Neural cell (in vitro differentiated cells): ENCODE data around the gene CD2AP. TPM values are rescaled to one million over a fixed set of nuclear protein-coding genes. Genes with fewer than 3 reads are reported as not detected.
A peak's percentile ranks its signal among the peaks of the same experiment; 100 is the strongest.

Source experiments
- H2AFZ ChIP-seq: fragments of 200-600, 300-800 bp; sonication (generic), shearing (Covaris generic); 2 replicates; pipeline ENCODE4 v1.6.0; 2014; ENCODE audit warnings: low read depth, mild to moderate bottlenecking, antibody characterized with exemption, low read length, moderate library complexity
- H3F3A ChIP-seq: fragments of 200-600 bp; shearing (Covaris generic); 2 replicates; pipeline ENCODE4 v1.6.1; 2016; ENCODE audit warnings: mild to moderate bottlenecking, moderate library complexity, mixed read lengths, antibody characterized with exemption, low read length; ENCODE audit not compliant: insufficient read depth, poor library complexity, severe bottlenecking
- H3K27ac ChIP-seq: fragments of 200-600, 300-800 bp; sonication (generic), shearing (Covaris generic); 2 replicates; pipeline ENCODE4 v1.5.1; 2014; ENCODE audit warnings: mild to moderate bottlenecking, low read length, moderate library complexity
- H3K27me3 ChIP-seq: fragments of 300-800, 200-600 bp; sonication (generic), shearing (Covaris generic); 2 replicates; pipeline ENCODE4 v1.6.0; 2014; ENCODE audit warnings: mild to moderate bottlenecking, low read depth, low read length, moderate library complexity; ENCODE audit not compliant: insufficient read depth
- H3K36me3 ChIP-seq: fragments of 300-800, 200-600 bp; sonication (generic), shearing (Covaris generic); 2 replicates; pipeline ENCODE4 v1.5.1; 2014; ENCODE audit warnings: mild to moderate bottlenecking, antibody characterized with exemption, low read length, moderate library complexity; ENCODE audit not compliant: insufficient read depth
- H3K4me2 ChIP-seq: fragments of 300-800, 200-600 bp; sonication (generic), shearing (Covaris generic); 2 replicates; pipeline ENCODE4 v1.6.0; 2014; ENCODE audit warnings: mild to moderate bottlenecking, low read length
- H3K4me3 ChIP-seq: fragments of 300-800, 200-600 bp; sonication (generic), shearing (Covaris generic); 2 replicates; pipeline ENCODE4 v1.5.1; 2014; ENCODE audit warnings: mild to moderate bottlenecking, low read length, moderate library complexity
- H3K79me2 ChIP-seq: fragments of 200-600 bp; shearing (Covaris generic); replicated peaks from 2 replicates; pipeline ENCODE4 v1.6.0; 2014; ENCODE audit warnings: mild to moderate bottlenecking, low read length, moderate library complexity; ENCODE audit not compliant: insufficient read depth
- H3K9ac ChIP-seq: fragments of 300-800, 200-600 bp; sonication (generic), shearing (Covaris generic); 2 replicates; pipeline ENCODE4 v1.6.1; 2016; ENCODE audit warnings: mild to moderate bottlenecking, low read length, mixed read lengths
- H3K9me2 ChIP-seq: fragments of 200-600 bp; shearing (Covaris generic); 2 replicates; pipeline ENCODE4 v1.6.1; 2016; ENCODE audit warnings: mild to moderate bottlenecking, low read length, mixed read lengths; ENCODE audit not compliant: insufficient read depth
- H3K9me3 ChIP-seq: fragments of 200-600, 300-800 bp; sonication (generic), shearing (Covaris generic); 2 replicates; pipeline ENCODE4 v1.6.1; 2016; ENCODE audit warnings: mild to moderate bottlenecking, mixed run types, low read length, moderate library complexity, mixed read lengths
- H4K20me1 ChIP-seq: fragments of 200-600 bp; shearing (Covaris generic); 2 replicates; pipeline ENCODE4 v1.6.1; 2016; ENCODE audit warnings: mild to moderate bottlenecking, mixed run types; ENCODE audit not compliant: insufficient read depth
- EP300 ChIP-seq: fragments of 450-650 bp; conservative IDR thresholded peaks from 2 replicates; pipeline ENCODE4 v1.6.1; 2014; ENCODE audit warnings: antibody characterized with exemption, mild to moderate bottlenecking, moderate library complexity; ENCODE audit not compliant: poor library complexity, severe bottlenecking
- EZH2 ChIP-seq: fragments of 200-600, 300-800 bp; shearing (Covaris generic), sonication (generic); IDR thresholded peaks from 2 replicates; pipeline ENCODE4 v1.6.1; 2014; ENCODE audit warnings: antibody characterized with exemption, low read length, borderline replicate concordance, mild to moderate bottlenecking; ENCODE audit not compliant: insufficient read depth, poor library complexity, severe bottlenecking
- MXI1 ChIP-seq: fragments of 450-650 bp; conservative IDR thresholded peaks from 2 replicates; pipeline ENCODE4 v1.6.1; 2014; ENCODE audit warnings: antibody characterized with exemption, mild to moderate bottlenecking; ENCODE audit not compliant: poor library complexity, severe bottlenecking
- POLR2AphosphoS5 ChIP-seq: IDR thresholded peaks from 2 replicates; pipeline ENCODE4 v1.6.1; 2012
- RAD21 ChIP-seq: fragments of 450-650 bp; conservative IDR thresholded peaks from 2 replicates; pipeline ENCODE4 v1.6.1; 2014; ENCODE audit warnings: antibody characterized with exemption, mild to moderate bottlenecking, moderate library complexity
- SMC3 ChIP-seq: fragments of 450-650 bp; conservative IDR thresholded peaks from 2 replicates; pipeline ENCODE4 v1.6.1; 2014; ENCODE audit warnings: antibody characterized with exemption, mild to moderate bottlenecking, moderate library complexity; ENCODE audit not compliant: poor library complexity
- TAF1 ChIP-seq: IDR thresholded peaks from 2 replicates; pipeline ENCODE4 v1.6.1; 2012; ENCODE audit warnings: low read depth
- polyA plus RNA-seq: library from polyadenylated mRNA; depleted of rRNA; stranded (reverse); fragments of >200 nt; gene quantifications from 2 replicates; pipeline ENCODE4 v1.2.3, GENCODE V29; 2014
- TF ChIP-seq, protein P1 (sequence below): IDR thresholded peaks from 2 replicates; pipeline ENCODE4 v1.6.1; 2012; ENCODE audit warnings: borderline replicate concordance
- TF ChIP-seq, protein P2 (sequence below): fragments of 450-650 bp; IDR thresholded peaks from 2 replicates; pipeline ENCODE4 v1.5.1; 2014; ENCODE audit warnings: antibody characterized with exemption, mild to moderate bottlenecking, moderate library complexity; ENCODE audit not compliant: poor library complexity, severe bottlenecking

CD2AP gene
- polyA plus RNA-seq, 1 donor from 2014 or later: 16.8 TPM

DNA sequence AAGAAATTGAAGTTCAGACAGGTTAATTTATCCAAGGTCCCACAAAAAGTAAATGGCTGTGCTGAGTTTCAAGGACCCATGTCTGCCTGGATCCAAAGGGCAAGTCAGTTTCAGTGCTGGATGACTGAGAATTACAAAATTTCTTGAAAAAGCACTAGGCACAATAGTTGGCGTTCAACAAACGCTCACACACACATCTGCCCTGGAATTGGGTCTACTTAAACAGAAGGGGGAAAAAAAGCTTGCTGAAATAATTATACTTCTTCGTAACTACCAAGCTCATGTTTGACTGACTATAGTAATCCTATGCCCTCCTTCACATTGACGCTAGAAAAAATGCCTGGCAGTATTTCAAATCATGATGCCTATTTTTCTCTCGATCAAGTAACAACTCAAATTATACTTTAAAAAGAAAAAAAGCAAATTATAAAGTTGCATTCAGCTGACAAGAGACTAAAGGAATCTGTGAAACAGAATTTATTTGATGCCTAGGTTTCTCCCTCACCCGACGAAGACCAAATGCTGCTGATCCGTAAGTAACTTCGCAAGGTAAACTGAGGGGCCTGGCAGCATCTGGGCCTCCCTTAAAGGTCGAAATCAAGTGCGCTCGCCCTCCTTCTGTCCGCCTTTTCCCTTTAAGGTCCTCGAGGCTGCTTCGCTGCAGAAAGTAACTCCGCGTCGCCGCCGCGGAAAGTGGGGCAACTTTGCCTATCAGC is 650 bp upstream of the CD2AP start:
- H2AFZ ChIP-seq: peak overlapping the region; percentile 74
- no peaks in the 10 kb centered on the region for H4K20me1 ChIP-seq
- no peaks in the 10 kb centered on the region for H3K9me2 ChIP-seq
- H3K36me3 ChIP-seq: no peaks in the 10 kb centered on the region
- peak overlapping the region; percentile 94 for H3K9ac ChIP-seq
- H3K27ac ChIP-seq: peak overlapping the region; percentile 87
- H3F3A ChIP-seq: peaks cover 3% of the 10 kb centered on the region
- no peak for TF ChIP-seq RAD21
- TF ChIP-seq MXI1: peak; percentile 18
- no peaks in the 10 kb centered on the region for H3K27me3 ChIP-seq
- H3K4me2 ChIP-seq: peak overlapping the region; percentile 89
- peaks cover 27% of the 10 kb centered on the region for H3K79me2 ChIP-seq
- no peaks in the 10 kb centered on the region for H3K9me3 ChIP-seq
- H3K4me3 ChIP-seq: peak overlapping the region; percentile 84

DNA sequence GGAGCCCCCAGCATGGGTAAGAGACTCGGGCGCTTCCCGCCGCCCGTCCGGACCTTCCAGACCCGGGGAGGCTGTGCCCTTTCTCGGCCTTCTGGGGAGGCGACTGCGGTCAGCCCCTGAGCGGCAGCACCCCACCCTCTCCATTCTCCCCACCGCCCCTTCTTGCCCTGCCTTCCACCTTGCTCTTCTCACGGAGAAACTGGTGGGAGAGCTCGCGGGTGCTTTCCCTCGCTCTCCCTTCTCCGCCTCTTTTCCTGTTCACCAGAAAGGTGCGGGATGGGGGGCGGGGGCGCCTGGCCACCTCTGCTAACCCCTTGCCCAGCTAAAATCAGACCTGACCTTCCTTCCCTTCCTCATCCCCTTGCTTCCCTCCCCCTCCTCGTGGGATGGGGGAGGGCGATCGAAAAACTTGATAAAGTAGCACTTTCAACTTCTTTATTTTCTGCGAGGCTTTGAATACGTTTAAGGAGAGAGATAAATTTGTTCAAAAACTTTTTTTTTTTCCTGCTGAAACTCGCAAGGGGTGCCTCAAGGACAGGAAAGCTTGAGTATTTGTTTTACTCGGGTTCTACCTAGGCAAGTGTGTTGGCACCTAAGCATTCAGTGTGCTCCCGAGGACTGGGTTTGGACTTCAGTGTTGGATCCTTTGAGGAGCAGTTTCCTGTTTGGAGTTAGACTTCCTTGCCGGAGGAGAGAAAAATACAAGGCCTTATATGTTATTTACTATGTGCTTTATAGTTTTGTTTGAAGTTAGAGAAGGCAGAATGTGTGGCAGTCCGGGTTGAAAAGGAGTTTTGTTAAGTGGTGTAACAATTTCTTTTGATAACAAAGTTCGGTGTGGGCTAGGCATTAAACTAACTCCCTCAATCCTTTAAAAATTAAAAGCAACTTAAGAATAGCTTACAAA is 897 bp downstream of the CD2AP start:
- H2AFZ ChIP-seq: peak overlapping the region; percentile 74
- TF ChIP-seq RAD21: no peak
- TF ChIP-seq MXI1: peak; percentile 35
- TF ChIP-seq POLR2AphosphoS5: no peak
- H4K20me1 ChIP-seq: no peaks in the 10 kb centered on the region
- H3K9ac ChIP-seq: peak overlapping the region; percentile 94
- no peaks in the 10 kb centered on the region for H3K27me3 ChIP-seq
- no peaks in the 10 kb centered on the region for H3K36me3 ChIP-seq
- H3F3A ChIP-seq: peaks cover 3% of the 10 kb centered on the region
- no peaks in the 10 kb centered on the region for H3K9me3 ChIP-seq
- H3K27ac ChIP-seq: peak overlapping the region; percentile 87
- H3K79me2 ChIP-seq: peaks cover 37% of the 10 kb centered on the region
- peak overlapping the region; percentile 84 for H3K4me3 ChIP-seq
- no peaks in the 10 kb centered on the region for H3K9me2 ChIP-seq
- H3K4me2 ChIP-seq: peak overlapping the region; percentile 50

DNA sequence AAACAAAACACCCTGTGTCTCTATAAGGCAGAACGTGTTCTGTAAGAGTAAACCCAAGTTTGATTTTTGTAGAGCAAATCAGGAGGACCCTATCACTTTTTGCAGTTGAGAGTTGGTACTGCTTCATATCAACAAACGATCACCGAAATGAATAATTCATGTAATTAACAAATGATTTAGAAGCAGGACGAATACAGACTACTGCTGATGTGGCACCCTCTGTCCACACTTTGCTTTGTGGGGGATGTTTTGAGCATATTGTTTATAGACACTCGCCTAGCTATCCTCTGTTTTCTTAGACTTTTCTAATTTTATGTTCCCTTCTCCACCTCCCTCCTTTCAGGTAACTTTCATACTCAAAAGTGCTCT is 1.5 kb downstream of the CD2AP start:
- no peaks in the 10 kb centered on the region for H3K36me3 ChIP-seq
- peak overlapping the region; percentile 50 for H3K4me2 ChIP-seq
- no peaks in the 10 kb centered on the region for H4K20me1 ChIP-seq
- peaks cover 3% of the 10 kb centered on the region for H3F3A ChIP-seq
- no peaks in the 10 kb centered on the region for H3K9me3 ChIP-seq
- no peak overlapping the region for H3K27ac ChIP-seq
- H2AFZ ChIP-seq: no peak overlapping the region
- no peaks in the 10 kb centered on the region for H3K9me2 ChIP-seq
- TF ChIP-seq, protein P1, sequence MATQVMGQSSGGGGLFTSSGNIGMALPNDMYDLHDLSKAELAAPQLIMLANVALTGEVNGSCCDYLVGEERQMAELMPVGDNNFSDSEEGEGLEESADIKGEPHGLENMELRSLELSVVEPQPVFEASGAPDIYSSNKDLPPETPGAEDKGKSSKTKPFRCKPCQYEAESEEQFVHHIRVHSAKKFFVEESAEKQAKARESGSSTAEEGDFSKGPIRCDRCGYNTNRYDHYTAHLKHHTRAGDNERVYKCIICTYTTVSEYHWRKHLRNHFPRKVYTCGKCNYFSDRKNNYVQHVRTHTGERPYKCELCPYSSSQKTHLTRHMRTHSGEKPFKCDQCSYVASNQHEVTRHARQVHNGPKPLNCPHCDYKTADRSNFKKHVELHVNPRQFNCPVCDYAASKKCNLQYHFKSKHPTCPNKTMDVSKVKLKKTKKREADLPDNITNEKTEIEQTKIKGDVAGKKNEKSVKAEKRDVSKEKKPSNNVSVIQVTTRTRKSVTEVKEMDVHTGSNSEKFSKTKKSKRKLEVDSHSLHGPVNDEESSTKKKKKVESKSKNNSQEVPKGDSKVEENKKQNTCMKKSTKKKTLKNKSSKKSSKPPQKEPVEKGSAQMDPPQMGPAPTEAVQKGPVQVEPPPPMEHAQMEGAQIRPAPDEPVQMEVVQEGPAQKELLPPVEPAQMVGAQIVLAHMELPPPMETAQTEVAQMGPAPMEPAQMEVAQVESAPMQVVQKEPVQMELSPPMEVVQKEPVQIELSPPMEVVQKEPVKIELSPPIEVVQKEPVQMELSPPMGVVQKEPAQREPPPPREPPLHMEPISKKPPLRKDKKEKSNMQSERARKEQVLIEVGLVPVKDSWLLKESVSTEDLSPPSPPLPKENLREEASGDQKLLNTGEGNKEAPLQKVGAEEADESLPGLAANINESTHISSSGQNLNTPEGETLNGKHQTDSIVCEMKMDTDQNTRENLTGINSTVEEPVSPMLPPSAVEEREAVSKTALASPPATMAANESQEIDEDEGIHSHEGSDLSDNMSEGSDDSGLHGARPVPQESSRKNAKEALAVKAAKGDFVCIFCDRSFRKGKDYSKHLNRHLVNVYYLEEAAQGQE: no peak
- no peak for TF ChIP-seq SMC3
- TF ChIP-seq RAD21: no peak
- TF ChIP-seq MXI1: no peak
- no peak for TF ChIP-seq EZH2
- no peak for TF ChIP-seq EP300
- TF ChIP-seq POLR2AphosphoS5: no peak
- TF ChIP-seq, protein P2, sequence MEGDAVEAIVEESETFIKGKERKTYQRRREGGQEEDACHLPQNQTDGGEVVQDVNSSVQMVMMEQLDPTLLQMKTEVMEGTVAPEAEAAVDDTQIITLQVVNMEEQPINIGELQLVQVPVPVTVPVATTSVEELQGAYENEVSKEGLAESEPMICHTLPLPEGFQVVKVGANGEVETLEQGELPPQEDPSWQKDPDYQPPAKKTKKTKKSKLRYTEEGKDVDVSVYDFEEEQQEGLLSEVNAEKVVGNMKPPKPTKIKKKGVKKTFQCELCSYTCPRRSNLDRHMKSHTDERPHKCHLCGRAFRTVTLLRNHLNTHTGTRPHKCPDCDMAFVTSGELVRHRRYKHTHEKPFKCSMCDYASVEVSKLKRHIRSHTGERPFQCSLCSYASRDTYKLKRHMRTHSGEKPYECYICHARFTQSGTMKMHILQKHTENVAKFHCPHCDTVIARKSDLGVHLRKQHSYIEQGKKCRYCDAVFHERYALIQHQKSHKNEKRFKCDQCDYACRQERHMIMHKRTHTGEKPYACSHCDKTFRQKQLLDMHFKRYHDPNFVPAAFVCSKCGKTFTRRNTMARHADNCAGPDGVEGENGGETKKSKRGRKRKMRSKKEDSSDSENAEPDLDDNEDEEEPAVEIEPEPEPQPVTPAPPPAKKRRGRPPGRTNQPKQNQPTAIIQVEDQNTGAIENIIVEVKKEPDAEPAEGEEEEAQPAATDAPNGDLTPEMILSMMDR: no peak
- TF ChIP-seq TAF1: no peak
- peak overlapping the region; percentile 84 for H3K4me3 ChIP-seq
- peak overlapping the region; percentile 94 for H3K9ac ChIP-seq
- peaks cover 43% of the 10 kb centered on the region for H3K79me2 ChIP-seq
- H3K27me3 ChIP-seq: no peaks in the 10 kb centered on the region
